IPS-18a (cell line): ENCODE results near the gene NEK10.

Experiments used
- H3K27ac ChIP-seq: one replicate; pipeline ENCODE4 v1.5.1; 2013; ENCODE audit warnings: low read length
- H3K27me3 ChIP-seq: one replicate; pipeline ENCODE4 v1.6.1; 2013; ENCODE audit warnings: mild to moderate bottlenecking, low read length; ENCODE audit not compliant: control insufficient read depth, insufficient read depth
- H3K36me3 ChIP-seq: one replicate; pipeline ENCODE4 v1.6.1; 2013; ENCODE audit warnings: low read depth, low read length; ENCODE audit not compliant: control insufficient read depth
- H3K4me1 ChIP-seq: one replicate; pipeline ENCODE4 v1.6.1; 2013; ENCODE audit warnings: low read depth, low read length; ENCODE audit not compliant: control insufficient read depth
- H3K4me3 ChIP-seq: one replicate; pipeline ENCODE4 v1.5.1; 2013; ENCODE audit warnings: low read length
- H3K9ac ChIP-seq: one replicate; pipeline ENCODE4 v1.6.1; 2013; ENCODE audit warnings: mild to moderate bottlenecking, low read length, moderate library complexity
- H3K9me3 ChIP-seq: one replicate; pipeline ENCODE4 v1.6.1; 2013; ENCODE audit warnings: low read depth, low read length; ENCODE audit not compliant: control insufficient read depth

The NEK10 gene

DNA sequence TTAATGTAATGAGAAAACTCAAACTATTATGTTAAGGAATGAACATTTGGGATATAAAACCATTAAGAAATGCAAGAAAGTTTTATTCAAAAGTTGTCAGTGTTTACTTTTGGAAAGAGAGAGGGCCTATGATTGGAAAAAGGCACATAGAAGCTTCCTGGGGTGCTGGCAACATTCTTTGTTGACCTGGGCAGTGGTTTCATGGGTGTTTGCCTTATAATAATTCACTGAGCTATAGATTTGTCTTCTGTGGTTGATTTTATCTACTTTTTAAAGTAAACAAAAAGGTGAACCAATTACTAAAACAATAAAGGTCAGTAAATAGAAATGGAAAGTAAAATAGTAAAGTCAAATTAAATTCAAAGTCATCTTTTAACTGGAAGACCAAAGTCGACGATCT lies 308.8 kb downstream of the NEK10 start:
- H3K4me1 ChIP-seq, result no peaks in the 10 kb centered on the region
- H3K9me3 ChIP-seq, result no peaks in the 10 kb centered on the region
- H3K36me3 ChIP-seq, result no peaks in the 10 kb centered on the region
- no peaks in the 10 kb centered on the region for H3K27me3 ChIP-seq
- H3K9ac ChIP-seq, result no peak overlapping the region
- no peak overlapping the region for H3K27ac ChIP-seq
- H3K4me3 ChIP-seq, result no peak overlapping the region
